OCI-LY1 (cell line): ENCODE results near the gene ZNF41.

ENCODE experiments used
- CTCF ChIP-seq: fragments of 200-600 bp; sonication (generic), shearing (Covaris generic); IDR thresholded peaks from 2 replicates; pipeline ENCODE4 v1.5.1; 2017; ENCODE audit warnings: mild to moderate bottlenecking, antibody characterized with exemption, low read length, moderate library complexity, mixed read lengths
- EZH2 ChIP-seq: fragments of 200-600 bp; sonication (generic), shearing (Covaris generic); IDR thresholded peaks from 2 replicates; pipeline ENCODE4 v1.8.0; 2017; ENCODE audit warnings: borderline replicate concordance, mixed run types, mild to moderate bottlenecking, antibody characterized with exemption, low read length, moderate library complexity, mixed read lengths

GRCh38 chrX:47482065-47482511, 934 bp downstream of the ZNF41 start:
- TF ChIP-seq CTCF, result no peak
- no peak for TF ChIP-seq EZH2
